Astrocyte (in vitro differentiated cells and primary cell): ENCODE results near the gene FGF1.

ENCODE experiments used
- EZH2 ChIP-seq: IDR thresholded peaks from 2 replicates; pipeline ENCODE4 v1.6.1; 2012; ENCODE audit warnings: mild to moderate bottlenecking, low read length, inconsistent platforms; ENCODE audit not compliant: insufficient read depth
- TF ChIP-seq, protein P1 (sequence below): IDR thresholded peaks from 2 replicates; pipeline ENCODE4 v1.5.1; 2011; ENCODE audit warnings: low read depth, mild to moderate bottlenecking, inconsistent platforms, low read length, moderate library complexity; ENCODE audit not compliant: insufficient read depth

GRCh38 chr5:142569905-142570304, 116.0 kb downstream of the FGF1 start:
- TF ChIP-seq, protein P1, sequence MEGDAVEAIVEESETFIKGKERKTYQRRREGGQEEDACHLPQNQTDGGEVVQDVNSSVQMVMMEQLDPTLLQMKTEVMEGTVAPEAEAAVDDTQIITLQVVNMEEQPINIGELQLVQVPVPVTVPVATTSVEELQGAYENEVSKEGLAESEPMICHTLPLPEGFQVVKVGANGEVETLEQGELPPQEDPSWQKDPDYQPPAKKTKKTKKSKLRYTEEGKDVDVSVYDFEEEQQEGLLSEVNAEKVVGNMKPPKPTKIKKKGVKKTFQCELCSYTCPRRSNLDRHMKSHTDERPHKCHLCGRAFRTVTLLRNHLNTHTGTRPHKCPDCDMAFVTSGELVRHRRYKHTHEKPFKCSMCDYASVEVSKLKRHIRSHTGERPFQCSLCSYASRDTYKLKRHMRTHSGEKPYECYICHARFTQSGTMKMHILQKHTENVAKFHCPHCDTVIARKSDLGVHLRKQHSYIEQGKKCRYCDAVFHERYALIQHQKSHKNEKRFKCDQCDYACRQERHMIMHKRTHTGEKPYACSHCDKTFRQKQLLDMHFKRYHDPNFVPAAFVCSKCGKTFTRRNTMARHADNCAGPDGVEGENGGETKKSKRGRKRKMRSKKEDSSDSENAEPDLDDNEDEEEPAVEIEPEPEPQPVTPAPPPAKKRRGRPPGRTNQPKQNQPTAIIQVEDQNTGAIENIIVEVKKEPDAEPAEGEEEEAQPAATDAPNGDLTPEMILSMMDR = no peak
- no peak for TF ChIP-seq EZH2
